Endothelial cell of umbilical vein (primary cell): Measurements from ENCODE around the gene ELMO1. TPM values are rescaled to one million over a fixed set of nuclear protein-coding genes. Genes with fewer than 3 reads are reported as not detected.

Experiments
- BruUV-seq: library from RNA; stranded (reverse); fragments of 400-500 nt; replicated peaks from 2 replicates; lab custom pipeline; 2021; lab: Mats Ljungman, UMichigan
- CTCF ChIA-PET: fragments of 300-600, 350-600 bp; sonication (Branson Sonifier 250); formaldehyde crosslinking; loops from one replicate; lab custom pipeline; 2021; ENCODE audit warnings: antibody characterized with exemption, inconsistent platforms; lab: Charles Lee
- POLR2A ChIA-PET: fragments of 300-600, 350-600 bp; sonication (Branson Sonifier 250); formaldehyde crosslinking; loops from one replicate; lab custom pipeline; 2021; ENCODE audit warnings: antibody characterized with exemption, inconsistent platforms; lab: Charles Lee
- DNase-seq: peaks from one replicate; pipeline ENCODE4 v3.0.0-alpha.2; 2011; ENCODE audit warnings: low read depth, low spot score
- FAIRE-seq: peaks from 2 replicates; lab custom pipeline; 2011; peaks lifted over from hg19 to GRCh38; lab: Jason Lieb, UNC
- H2AFZ ChIP-seq: 2 replicates; pipeline ENCODE4 v1.6.0; 2012; ENCODE audit warnings: low read depth, low read length, control low read depth, inconsistent platforms
- H3K27ac ChIP-seq: 2 replicates; pipeline ENCODE4 v1.5.1; 2011; ENCODE audit warnings: low read depth, mild to moderate bottlenecking, control low read depth, low read length, moderate library complexity; ENCODE audit not compliant: insufficient read depth
- H3K27me3 ChIP-seq, 2 experiments: 2 replicates each; pipeline versions ENCODE4 v1.6.0 to v1.6.1; 2011; ENCODE audit warnings: low read length in 2 of 2, mixed read lengths in 1 of 2; ENCODE audit not compliant: control insufficient read depth in 2 of 2, insufficient read depth in 2 of 2
- H3K36me3 ChIP-seq, 2 experiments: 2 replicates in 1 of 2; 3 replicates in 1 of 2; pipeline ENCODE4 v1.5.1; 2011; ENCODE audit warnings: low read length in 2 of 2, mild to moderate bottlenecking in 1 of 2, moderate library complexity in 1 of 2; ENCODE audit not compliant: control insufficient read depth in 2 of 2, insufficient read depth in 2 of 2; ENCODE audit errors: extremely low read depth in 1 of 2
- H3K4me1 ChIP-seq: 3 replicates; pipeline ENCODE4 v1.5.1; 2011; ENCODE audit warnings: mild to moderate bottlenecking, low read length; ENCODE audit not compliant: control insufficient read depth, insufficient read depth; ENCODE audit errors: extremely low read depth
- H3K4me2 ChIP-seq: 2 replicates; pipeline ENCODE4 v1.6.1; 2011; ENCODE audit warnings: low read length, control low read depth, mixed read lengths; ENCODE audit not compliant: insufficient read depth
- H3K4me3 ChIP-seq, 3 experiments: fragments of 200-600 bp in 1 of 3; sonication (generic), shearing (Covaris generic) in 1 of 3; replicated peaks in 1 of 3; 2 replicates each; pipeline ENCODE4 v1.5.1; 2011 to 2016; ENCODE audit warnings: control low read depth in 3 of 3, low read length in 3 of 3, mild to moderate bottlenecking in 2 of 3, inconsistent platforms in 1 of 3, low read depth in 1 of 3, moderate library complexity in 1 of 3; ENCODE audit not compliant: insufficient read depth in 1 of 3
- H3K79me2 ChIP-seq: 2 replicates; pipeline ENCODE4 v1.6.0; 2012; ENCODE audit warnings: low read length, inconsistent platforms; ENCODE audit not compliant: control insufficient read depth, insufficient read depth
- H3K9ac ChIP-seq: replicated peaks from 2 replicates; pipeline ENCODE3; 2011; ENCODE audit warnings: low read length, control low read depth; ENCODE audit not compliant: insufficient read depth; ENCODE audit errors: extremely low read depth
- H3K9me1 ChIP-seq: replicated peaks from 3 replicates; pipeline ENCODE4 v1.6.0; 2011; ENCODE audit warnings: mild to moderate bottlenecking, low read length; ENCODE audit not compliant: control insufficient read depth, insufficient read depth; ENCODE audit errors: extremely low read depth
- H3K9me3 ChIP-seq: replicated peaks from 2 replicates; pipeline ENCODE4 v1.5.1; 2012; ENCODE audit warnings: low read length, inconsistent platforms; ENCODE audit not compliant: control insufficient read depth, insufficient read depth
- H4K20me1 ChIP-seq: replicated peaks from 2 replicates; pipeline ENCODE3; 2011; ENCODE audit warnings: mild to moderate bottlenecking, low read length; ENCODE audit not compliant: control insufficient read depth, insufficient read depth; ENCODE audit errors: extremely low read depth
- EZH2 ChIP-seq: IDR thresholded peaks from 2 replicates; pipeline ENCODE4 v1.6.1; 2012; ENCODE audit warnings: borderline replicate concordance, low read depth, mild to moderate bottlenecking, moderate library complexity, low read length, inconsistent platforms; ENCODE audit not compliant: severe bottlenecking
- FOS ChIP-seq: IDR thresholded peaks from 2 replicates; pipeline ENCODE4 v1.6.1; 2011; ENCODE audit warnings: mild to moderate bottlenecking, low read length, moderate library complexity, borderline replicate concordance; ENCODE audit not compliant: insufficient read depth
- GATA2 ChIP-seq: IDR thresholded peaks from 2 replicates; pipeline ENCODE4 v1.7.0; 2011; ENCODE audit warnings: low read depth, mild to moderate bottlenecking, moderate library complexity, mixed read lengths, low read length; ENCODE audit not compliant: insufficient read length, insufficient read depth
- JUN ChIP-seq: IDR thresholded peaks from 2 replicates; pipeline ENCODE4 v1.6.1; 2011; ENCODE audit warnings: borderline replicate concordance, low read depth; ENCODE audit not compliant: insufficient read length, insufficient read depth
- POLR2A ChIP-seq: IDR thresholded peaks from 2 replicates; pipeline ENCODE4 v1.6.1; 2012; ENCODE audit warnings: low read depth, mild to moderate bottlenecking, control low read depth, low read length
- POLR2AphosphoS5 ChIP-seq: IDR thresholded peaks from 2 replicates; pipeline ENCODE4 v1.6.1; 2012; ENCODE audit warnings: low read depth, mild to moderate bottlenecking, control low read depth, low read length, moderate library complexity; ENCODE audit not compliant: insufficient read depth
- dilution Hi-C: fragments of 300-500 bp; cut with MboI; formaldehyde crosslinking; loops from one replicate; pipeline ENCODE4 v1.15.0; 2019; ENCODE audit warnings: low sequenced_read_pairs; ENCODE audit not compliant: extremely low pct_ligation_motif_present
- intact Hi-C: fragments of 100-400 bp; cut with micrococcal nuclease; formaldehyde crosslinking; loops from one replicate; pipeline ENCODE4 v1.10.0; 2022
- polyA plus RNA-seq, 4 experiments: library from polyadenylated mRNA; depleted of rRNA in 3 of 4; stranded (reverse) in 3 of 4; unstranded in 1 of 4; fragments of >200 nt; gene quantifications; 2 replicates each; pipeline versions ENCODE4 v1.2.1 to v1.2.3, GENCODE V29; 2011 to 2012; ENCODE audit warnings: missing spikeins in 1 of 4
- total RNA-seq: library from RNA; stranded (reverse); gene quantifications from 2 replicates; pipeline ENCODE4 v1.2.3, GENCODE V29; 2021
- TF ChIP-seq, protein P1 (sequence below), 2 donors: IDR thresholded peaks; 1 replicate in 1 of 2; 2 replicates in 1 of 2; pipeline ENCODE4 v1.5.1; 2011; ENCODE audit warnings: low read length in 2 of 2, mild to moderate bottlenecking in 2 of 2, moderate library complexity in 2 of 2, control low read depth in 1 of 2, inconsistent platforms in 1 of 2, low read depth in 1 of 2; ENCODE audit not compliant: insufficient read depth in 1 of 2; ENCODE audit errors: extremely low read depth in 1 of 2
- TF ChIP-seq, protein P2 (sequence below): IDR thresholded peaks from 2 replicates; pipeline ENCODE4 v1.6.1; 2011; ENCODE audit not compliant: insufficient read depth, insufficient read length

The ELMO1 gene
- total and polyA plus RNA-seq, 2 donors (not counting 3 experiments of a cell fraction or from before 2014, with no cell fraction given), result 17.0 to 30.6 TPM

DNA sequence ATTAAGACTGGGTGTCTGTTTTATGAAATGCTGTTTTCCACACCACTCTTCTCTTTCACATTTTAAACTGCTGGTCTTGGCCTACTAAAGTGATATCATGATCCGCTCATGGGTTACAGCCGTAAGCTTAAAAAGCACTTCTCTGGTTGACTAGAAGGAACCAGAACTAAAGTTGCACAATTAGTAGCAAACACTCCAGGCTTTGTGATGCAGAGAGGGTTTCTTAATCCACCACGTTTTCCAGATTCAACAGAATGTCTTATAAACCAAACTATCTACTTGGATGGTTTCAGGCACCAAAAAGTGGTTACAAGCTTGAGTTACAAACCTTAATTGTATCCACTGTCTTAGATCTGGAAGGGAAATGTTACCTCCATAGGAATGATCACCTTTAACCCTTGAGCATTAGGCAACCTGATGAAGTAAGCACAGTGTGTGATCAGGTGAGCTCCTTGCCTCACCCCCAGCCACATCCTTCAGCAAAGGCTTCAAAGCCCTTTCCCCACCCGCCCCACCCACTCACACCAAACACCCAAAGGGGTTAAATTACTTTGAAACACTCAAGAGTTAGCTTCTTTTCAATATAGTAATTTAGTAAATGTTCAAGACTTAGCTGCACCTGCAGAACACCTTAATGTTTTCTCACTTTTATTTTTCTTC is 3.5 kb downstream of the ELMO1 start:
- no peaks in the 10 kb centered on the region for H3K79me2 ChIP-seq
- no peaks in the 10 kb centered on the region for H3K27me3 ChIP-seq
- peaks cover 40% of the 10 kb centered on the region for H3K4me1 ChIP-seq
- POLR2A ChIA-PET, result no interaction called here
- TF ChIP-seq, protein P1, sequence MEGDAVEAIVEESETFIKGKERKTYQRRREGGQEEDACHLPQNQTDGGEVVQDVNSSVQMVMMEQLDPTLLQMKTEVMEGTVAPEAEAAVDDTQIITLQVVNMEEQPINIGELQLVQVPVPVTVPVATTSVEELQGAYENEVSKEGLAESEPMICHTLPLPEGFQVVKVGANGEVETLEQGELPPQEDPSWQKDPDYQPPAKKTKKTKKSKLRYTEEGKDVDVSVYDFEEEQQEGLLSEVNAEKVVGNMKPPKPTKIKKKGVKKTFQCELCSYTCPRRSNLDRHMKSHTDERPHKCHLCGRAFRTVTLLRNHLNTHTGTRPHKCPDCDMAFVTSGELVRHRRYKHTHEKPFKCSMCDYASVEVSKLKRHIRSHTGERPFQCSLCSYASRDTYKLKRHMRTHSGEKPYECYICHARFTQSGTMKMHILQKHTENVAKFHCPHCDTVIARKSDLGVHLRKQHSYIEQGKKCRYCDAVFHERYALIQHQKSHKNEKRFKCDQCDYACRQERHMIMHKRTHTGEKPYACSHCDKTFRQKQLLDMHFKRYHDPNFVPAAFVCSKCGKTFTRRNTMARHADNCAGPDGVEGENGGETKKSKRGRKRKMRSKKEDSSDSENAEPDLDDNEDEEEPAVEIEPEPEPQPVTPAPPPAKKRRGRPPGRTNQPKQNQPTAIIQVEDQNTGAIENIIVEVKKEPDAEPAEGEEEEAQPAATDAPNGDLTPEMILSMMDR (IDR thresholded peaks at IDR 0.05; ENCODE audit: extremely low read depth in 1 of 2, insufficient read depth in 1 of 2, low read depth in 1 of 2, low read length in 2 of 2), result no peak
- TF ChIP-seq EZH2 (no peak), FOS (no peak), POLR2AphosphoS5 (no peak), JUN (no peak), GATA2 (no peak), POLR2A (no peak)
- TF ChIP-seq, protein P2, sequence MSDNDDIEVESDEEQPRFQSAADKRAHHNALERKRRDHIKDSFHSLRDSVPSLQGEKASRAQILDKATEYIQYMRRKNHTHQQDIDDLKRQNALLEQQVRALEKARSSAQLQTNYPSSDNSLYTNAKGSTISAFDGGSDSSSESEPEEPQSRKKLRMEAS, result no peak
- BruUV-seq, result no TSS peak
- no peak for DNase-seq
- no peaks in the 10 kb centered on the region for H3K36me3 ChIP-seq
- dilution Hi-C loops, result no loop called here
- H3K9ac ChIP-seq, result no peak overlapping the region
- no peak overlapping the region for H3K4me3 ChIP-seq
- no peak overlapping the region for H2AFZ ChIP-seq
- H3K4me2 ChIP-seq, result no peak overlapping the region
- H3K27ac ChIP-seq, result no peak overlapping the region
- CTCF ChIA-PET, result no interaction called here
- no peaks in the 10 kb centered on the region for H4K20me1 ChIP-seq
- FAIRE-seq, result no peak
- H3K9me1 ChIP-seq, result no peaks in the 10 kb centered on the region
- intact Hi-C loops, result loop anchor here (5.0 to 10.0 kb wide), 2 partner anchors 208 to 410 kb away; no protein-coding TSS in a partner anchor
- no peaks in the 10 kb centered on the region for H3K9me3 ChIP-seq
